ENCODE results near the gene CNPPD1.

Gene CNPPD1

GRCh38 chr2:219213486-219214071 lies 36.9 kb upstream of the CNPPD1 start:
- DNase-seq (ENCODE audit: insufficient read length, low spot score) (no peak), FAIRE-seq (no peak)
- TF ChIP-seq, protein P1, sequence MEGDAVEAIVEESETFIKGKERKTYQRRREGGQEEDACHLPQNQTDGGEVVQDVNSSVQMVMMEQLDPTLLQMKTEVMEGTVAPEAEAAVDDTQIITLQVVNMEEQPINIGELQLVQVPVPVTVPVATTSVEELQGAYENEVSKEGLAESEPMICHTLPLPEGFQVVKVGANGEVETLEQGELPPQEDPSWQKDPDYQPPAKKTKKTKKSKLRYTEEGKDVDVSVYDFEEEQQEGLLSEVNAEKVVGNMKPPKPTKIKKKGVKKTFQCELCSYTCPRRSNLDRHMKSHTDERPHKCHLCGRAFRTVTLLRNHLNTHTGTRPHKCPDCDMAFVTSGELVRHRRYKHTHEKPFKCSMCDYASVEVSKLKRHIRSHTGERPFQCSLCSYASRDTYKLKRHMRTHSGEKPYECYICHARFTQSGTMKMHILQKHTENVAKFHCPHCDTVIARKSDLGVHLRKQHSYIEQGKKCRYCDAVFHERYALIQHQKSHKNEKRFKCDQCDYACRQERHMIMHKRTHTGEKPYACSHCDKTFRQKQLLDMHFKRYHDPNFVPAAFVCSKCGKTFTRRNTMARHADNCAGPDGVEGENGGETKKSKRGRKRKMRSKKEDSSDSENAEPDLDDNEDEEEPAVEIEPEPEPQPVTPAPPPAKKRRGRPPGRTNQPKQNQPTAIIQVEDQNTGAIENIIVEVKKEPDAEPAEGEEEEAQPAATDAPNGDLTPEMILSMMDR (IDR thresholded peaks at IDR 0.05; ENCODE audit: insufficient read depth, missing control alignments): no peak

DNA sequence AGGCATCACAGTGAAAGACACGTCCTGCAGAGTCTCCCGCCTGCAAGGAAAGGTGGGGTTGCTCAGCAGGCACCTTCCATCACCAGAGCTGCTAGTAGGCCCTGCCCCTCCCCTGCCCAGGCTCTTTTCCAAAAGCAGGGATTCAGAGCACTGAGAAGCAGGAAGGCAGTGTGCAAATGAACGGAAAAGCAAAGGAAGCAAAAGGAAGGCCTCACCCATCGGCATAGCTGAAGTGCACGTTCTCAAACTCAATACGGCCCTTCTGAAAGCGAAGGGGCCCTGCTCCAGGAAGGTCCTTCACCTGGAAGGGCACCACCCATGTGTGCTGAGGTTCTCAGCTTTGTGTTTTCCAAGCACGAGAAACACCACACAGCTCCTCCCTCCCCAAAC lies 36.3 kb upstream of the CNPPD1 start:
- DNase-seq (ENCODE audit: insufficient read length, low spot score) (no peak), FAIRE-seq (no peak)
- TF ChIP-seq, protein P1 (IDR thresholded peaks at IDR 0.05; ENCODE audit: insufficient read depth, missing control alignments): no peak

DNA sequence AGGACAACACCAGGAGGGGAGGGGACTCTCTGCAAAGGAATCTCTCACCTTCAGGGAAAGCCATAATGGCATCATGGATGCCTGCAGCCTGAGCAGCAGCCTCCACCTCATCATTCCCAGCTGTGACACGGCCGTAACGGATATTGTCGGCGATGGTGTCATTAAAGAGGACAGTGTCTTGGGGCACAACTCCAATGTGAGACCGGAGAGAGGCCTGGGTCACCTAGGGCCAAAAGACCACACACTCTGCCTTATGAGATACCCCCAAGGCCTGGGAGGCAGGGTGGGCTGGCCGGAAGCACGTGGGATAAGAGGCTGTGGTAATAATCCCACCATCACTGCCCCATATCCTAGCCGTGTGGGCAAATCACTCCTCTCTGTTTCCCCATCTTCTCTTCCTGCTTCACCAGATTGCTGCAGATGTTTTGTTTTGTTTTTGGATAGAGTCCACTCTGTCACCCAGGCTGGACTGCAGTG lies 34.2 kb upstream of the CNPPD1 start:
- TF ChIP-seq, protein P1 (IDR thresholded peaks at IDR 0.05; ENCODE audit: insufficient read depth, missing control alignments): no peak
- DNase-seq (ENCODE audit: insufficient read length, low spot score) (no peak), FAIRE-seq (no peak)

DNA sequence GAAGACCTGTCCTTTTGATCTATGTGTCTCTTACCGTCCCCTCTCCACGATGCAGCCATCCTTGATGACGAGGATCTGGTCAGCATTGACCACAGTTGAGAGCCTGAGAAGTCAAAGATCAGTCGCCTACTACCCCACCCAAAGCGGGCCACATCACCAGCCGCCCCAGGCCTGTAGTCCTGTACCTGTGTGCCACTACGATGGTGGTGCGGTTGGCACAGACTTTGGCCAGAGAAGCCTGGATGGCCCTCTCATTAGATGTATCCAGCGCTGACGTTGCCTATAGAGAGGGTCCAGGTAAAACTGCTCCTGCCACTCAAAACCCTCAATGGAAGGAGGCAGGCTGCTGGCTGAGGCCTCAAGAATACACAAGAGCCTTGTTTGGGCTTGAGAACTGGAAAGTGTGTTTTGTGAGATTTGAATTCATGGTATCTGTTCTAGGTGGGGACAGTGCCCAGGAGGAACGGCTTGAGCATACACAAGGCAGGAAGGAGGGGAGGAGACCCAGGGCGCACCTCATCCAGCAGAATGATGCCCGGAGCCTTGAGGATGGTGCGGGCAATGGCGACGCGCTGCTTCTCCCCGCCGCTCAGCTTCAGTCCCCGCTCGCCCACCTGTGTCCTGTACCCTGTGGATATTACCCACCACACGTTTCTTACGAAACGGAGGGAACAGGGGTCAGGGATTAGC lies 33.6 kb upstream of the CNPPD1 start:
- TF ChIP-seq, protein P1 (IDR thresholded peaks at IDR 0.05; ENCODE audit: insufficient read depth, missing control alignments): no peak
- DNase-seq (ENCODE audit: insufficient read length, low spot score): no peak
- no peak for FAIRE-seq

DNA sequence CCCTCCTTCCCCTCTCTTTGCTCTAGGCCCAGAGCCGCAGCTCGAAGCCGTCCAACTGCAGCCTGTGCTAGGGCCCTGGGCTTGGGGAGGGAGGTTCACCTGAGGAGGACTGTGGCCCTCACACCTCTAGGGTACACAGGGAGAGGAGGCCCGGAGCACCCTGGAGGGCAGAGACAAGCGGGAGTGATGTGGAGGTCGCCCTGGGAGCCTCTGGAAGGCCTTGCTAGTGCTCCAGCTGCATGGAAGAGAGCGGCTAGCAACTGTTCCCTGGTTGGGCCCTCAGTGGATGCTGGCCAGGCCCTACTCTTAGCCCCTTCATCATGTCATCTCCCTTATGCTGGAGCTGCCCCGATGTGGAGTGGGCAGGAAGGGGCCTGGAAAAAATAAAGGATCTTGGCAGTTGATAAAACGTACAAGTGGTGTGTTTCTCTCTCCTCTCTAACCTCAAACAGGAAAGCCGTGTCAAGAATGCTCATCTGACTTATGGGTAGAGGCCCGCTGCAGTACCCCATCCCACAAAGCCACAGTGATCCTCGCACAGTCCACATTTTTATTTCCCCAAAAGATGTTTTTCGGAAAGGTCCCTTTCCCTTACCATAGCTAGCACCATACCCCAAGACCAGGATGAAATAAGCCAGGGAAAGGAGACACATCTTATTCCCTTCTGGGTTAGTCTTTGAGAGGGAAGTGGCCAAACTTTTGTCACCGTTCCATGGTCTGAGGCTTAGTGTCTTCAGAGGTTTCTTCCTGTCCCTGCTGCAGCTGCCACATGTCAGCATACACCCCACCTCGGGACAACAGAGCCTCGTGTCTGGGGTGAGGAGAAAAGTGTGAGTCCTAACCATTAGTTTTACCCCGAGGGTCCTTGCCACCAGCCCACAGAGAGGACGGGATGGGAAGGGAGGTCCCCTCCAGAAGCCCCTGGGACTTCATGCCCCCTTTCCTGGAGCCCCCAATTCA lies 32.8 kb upstream of the CNPPD1 start:
- DNase-seq (ENCODE audit: insufficient read length, low spot score): no peak
- TF ChIP-seq, protein P1 (IDR thresholded peaks at IDR 0.05; ENCODE audit: insufficient read depth, missing control alignments): no peak
- FAIRE-seq: no peak

DNA sequence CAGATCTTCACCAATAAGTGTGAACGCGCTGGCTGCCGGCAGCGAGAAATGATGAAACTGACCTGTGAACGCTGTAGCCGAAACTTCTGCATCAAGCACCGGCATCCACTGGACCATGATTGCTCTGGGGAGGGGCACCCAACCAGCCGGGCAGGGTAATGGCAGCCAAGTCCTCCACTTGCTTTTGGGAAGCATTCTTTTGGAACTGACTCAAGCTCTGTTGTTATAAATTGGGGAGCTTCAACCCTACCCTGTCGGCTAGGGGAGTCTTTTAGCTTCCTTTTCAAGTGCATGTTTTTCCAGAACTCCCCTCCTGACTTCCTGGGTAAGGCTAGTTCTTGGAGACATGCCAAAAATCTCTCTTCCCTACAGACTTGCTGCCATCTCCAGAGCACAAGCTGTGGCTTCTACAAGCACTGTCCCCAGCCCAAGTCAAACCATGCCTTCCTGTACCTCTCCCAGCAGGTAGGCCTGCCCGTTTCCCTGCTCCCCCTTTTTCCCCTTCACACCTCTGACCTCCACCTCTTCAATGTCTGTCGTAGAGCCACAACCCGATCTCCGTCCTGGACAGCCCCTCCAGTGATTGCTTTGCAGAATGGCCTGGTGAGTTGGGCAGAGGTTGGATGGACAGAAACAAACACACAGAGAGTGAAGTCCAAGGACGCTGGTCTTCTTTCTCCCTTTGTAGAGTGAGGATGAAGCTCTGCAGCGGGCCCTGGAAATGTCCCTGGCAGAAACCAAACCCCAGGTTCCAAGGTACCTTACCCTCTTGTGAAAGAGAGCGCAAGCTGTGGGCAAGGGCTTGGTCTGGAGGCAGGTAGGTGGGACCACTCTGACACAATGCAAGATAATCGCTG lies 31.4 kb upstream of the CNPPD1 start:
- DNase-seq (ENCODE audit: insufficient read length, low spot score) (no peak), FAIRE-seq (no peak)
- TF ChIP-seq, protein P1 (IDR thresholded peaks at IDR 0.05; ENCODE audit: insufficient read depth, missing control alignments): no peak

Data from D721Med (cell line).